CD4-positive, CD25-positive, alpha-beta regulatory T cell (primary cell): ENCODE results near the gene SERPING1. TPM values are rescaled to one million over a fixed set of nuclear protein-coding genes. Genes with fewer than 3 reads are reported as not detected.

ENCODE experiments used
- ATAC-seq, 2 donors: fragments of 150-1000 bp; cut with Tn5 transposase; one replicate each; pipeline ENCODE4 v1.10.0; 2021; ENCODE audit warnings: low read depth in 2 of 2, moderate number of reproducible peaks in 2 of 2, moderate library complexity in 1 of 2
- DNase-seq, 3 donors: peaks; one replicate each; pipeline versions ENCODE4 v3.0.0 to v3.0.0-alpha.2; 2012 to 2022; ENCODE audit warnings: mixed read lengths in 1 of 3
- H3K27ac ChIP-seq: one replicate; pipeline ENCODE4 v1.7.0; 2013; ENCODE audit warnings: mild to moderate bottlenecking, low read length; ENCODE audit not compliant: insufficient read depth, poor library complexity, severe bottlenecking
- H3K27me3 ChIP-seq: one replicate; pipeline ENCODE4 v1.7.0; 2013; ENCODE audit warnings: low read length; ENCODE audit not compliant: control insufficient read depth, insufficient read depth
- H3K36me3 ChIP-seq: one replicate; pipeline ENCODE4 v1.7.0; 2013; ENCODE audit warnings: mild to moderate bottlenecking, low read length, moderate library complexity; ENCODE audit not compliant: control insufficient read depth, insufficient read depth
- H3K4me1 ChIP-seq: 2 replicates; pipeline ENCODE4 v1.7.0; 2013; ENCODE audit warnings: mild to moderate bottlenecking, low read length; ENCODE audit not compliant: insufficient read depth, control insufficient read depth, poor library complexity, severe bottlenecking
- H3K4me3 ChIP-seq: one replicate; pipeline ENCODE4 v1.7.0; 2013; ENCODE audit warnings: low read depth, mild to moderate bottlenecking, low read length, moderate library complexity
- H3K9me3 ChIP-seq, 2 experiments: 1 replicate in 1 of 2; 2 replicates in 1 of 2; pipeline ENCODE4 v1.7.0; 2013; ENCODE audit warnings: low read length in 2 of 2, mild to moderate bottlenecking in 1 of 2, moderate library complexity in 1 of 2; ENCODE audit not compliant: control insufficient read depth in 2 of 2
- H3K27ac Mint-ChIP-seq, 3 donors: one replicate each; pipeline ENCODE4 v1.8.0; 2020 to 2022; ENCODE audit warnings: mild to moderate bottlenecking in 3 of 3, mixed read lengths in 3 of 3, moderate library complexity in 2 of 3
- H3K27me3 Mint-ChIP-seq: one replicate; pipeline ENCODE4 v1.8.0; 2022; ENCODE audit warnings: mild to moderate bottlenecking, mixed read lengths
- H3K36me3 Mint-ChIP-seq: one replicate; pipeline ENCODE4 v1.8.0; 2020; ENCODE audit warnings: mixed read lengths
- H3K4me1 Mint-ChIP-seq, 4 donors: one replicate each; pipeline ENCODE4 v1.8.0; 2020 to 2022; ENCODE audit warnings: mixed read lengths in 4 of 4, mild to moderate bottlenecking in 1 of 4
- H3K4me3 Mint-ChIP-seq, 4 donors: one replicate each; pipeline ENCODE4 v1.8.0; 2020 to 2022; ENCODE audit warnings: mild to moderate bottlenecking in 4 of 4, mixed read lengths in 4 of 4, moderate library complexity in 3 of 4
- H3K9me3 Mint-ChIP-seq, 7 donors: one replicate each; pipeline ENCODE4 v1.8.0; 2020 to 2022; ENCODE audit warnings: mixed read lengths in 7 of 7, mild to moderate bottlenecking in 3 of 7, moderate library complexity in 2 of 7
- polyA plus RNA-seq, 4 donors: library from polyadenylated mRNA; unstranded; fragments of 300-500 nt; fragmentation: Illumina TruSeq; gene quantifications; one replicate each; pipeline ENCODE4 v1.2.3, GENCODE V29; 2021
- total RNA-seq: library from RNA; stranded (reverse); gene quantifications from one replicate; pipeline ENCODE4 v1.2.3, GENCODE V29; 2022

SERPING1 gene
- total and polyA plus RNA-seq, 5 donors from 2014 or later = 1.1 TPM; not detected in 4

DNA sequence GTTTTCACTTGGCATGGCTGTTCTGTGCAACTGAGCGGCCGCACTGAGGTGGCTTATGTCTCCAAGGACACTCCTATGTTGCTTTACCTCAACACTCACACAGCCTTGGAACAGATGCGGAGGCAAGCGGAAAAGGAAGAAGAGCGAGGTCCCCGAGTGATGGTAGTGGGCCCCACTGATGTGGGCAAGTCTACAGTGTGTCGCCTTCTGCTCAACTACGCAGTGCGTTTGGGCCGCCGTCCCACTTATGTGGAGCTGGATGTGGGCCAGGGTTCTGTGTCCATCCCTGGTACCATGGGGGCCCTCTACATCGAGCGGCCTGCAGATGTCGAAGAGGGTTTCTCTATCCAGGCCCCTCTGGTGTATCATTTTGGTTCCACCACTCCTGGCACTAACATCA, 62.2 kb downstream of the SERPING1 start:
- peak overlapping the region; percentile 27 to 93 (median 42) for H3K4me3 Mint-ChIP-seq
- no peak overlapping the region for H3K27ac ChIP-seq
- H3K27ac Mint-ChIP-seq = no peak overlapping the region
- H3K9me3 Mint-ChIP-seq = no peaks in the 10 kb centered on the region
- peaks cover 5% of the 10 kb centered on the region for H3K27me3 Mint-ChIP-seq
- H3K36me3 Mint-ChIP-seq = peaks cover 29% of the 10 kb centered on the region
- no peaks in the 10 kb centered on the region for H3K27me3 ChIP-seq
- peaks cover 22% of the 10 kb centered on the region for H3K4me1 ChIP-seq
- no peak for ATAC-seq
- peaks cover 5 to 47% (median 25%) of the 10 kb centered on the region in 4 donors for H3K4me1 Mint-ChIP-seq
- H3K36me3 ChIP-seq = peaks cover 34% of the 10 kb centered on the region
- no peak for DNase-seq
- H3K9me3 ChIP-seq = no peaks in the 10 kb centered on the region
- H3K4me3 ChIP-seq = no peak overlapping the region

DNA sequence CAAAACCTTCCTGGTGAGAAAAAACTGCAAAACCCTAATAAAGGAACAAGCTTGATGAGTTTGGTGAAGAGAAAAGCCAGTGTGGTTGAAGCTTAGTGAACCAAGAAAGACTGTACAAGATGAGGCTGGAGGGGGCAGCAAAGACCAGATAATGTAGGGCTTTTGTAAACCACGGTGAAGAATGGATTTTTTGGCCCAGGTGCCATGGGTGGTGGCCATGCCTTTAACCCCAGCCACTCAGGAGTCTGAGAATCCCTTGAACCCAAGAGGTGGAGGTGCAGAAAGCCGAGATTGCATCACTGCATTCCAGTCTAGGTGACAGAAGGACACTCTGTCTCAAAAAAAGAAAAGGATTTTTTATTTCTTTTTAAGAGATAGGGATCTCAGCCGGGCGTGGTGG, 65.4 kb downstream of the SERPING1 start:
- H3K27me3 Mint-ChIP-seq = peaks cover 10% of the 10 kb centered on the region
- peaks cover 29% of the 10 kb centered on the region for H3K36me3 Mint-ChIP-seq
- Histone ChIP-seq H3K9me3 (no peaks in the 10 kb centered on the region), H3K36me3 (peaks cover 34% of the 10 kb centered on the region), H3K27ac (no peak overlapping the region), H3K4me1 (peaks cover 22% of the 10 kb centered on the region), H3K27me3 (no peaks in the 10 kb centered on the region), H3K4me3 (no peak overlapping the region)
- peak in 1 of 3 donors; percentile 50 for DNase-seq
- ATAC-seq = no peak
- H3K4me3 Mint-ChIP-seq = peak overlapping the region in 1 of 4 donors; percentile 60
- H3K27ac Mint-ChIP-seq = no peak overlapping the region
- no peaks in the 10 kb centered on the region for H3K9me3 Mint-ChIP-seq
- peaks cover 5 to 50% (median 25%) of the 10 kb centered on the region in 4 donors for H3K4me1 Mint-ChIP-seq

DNA sequence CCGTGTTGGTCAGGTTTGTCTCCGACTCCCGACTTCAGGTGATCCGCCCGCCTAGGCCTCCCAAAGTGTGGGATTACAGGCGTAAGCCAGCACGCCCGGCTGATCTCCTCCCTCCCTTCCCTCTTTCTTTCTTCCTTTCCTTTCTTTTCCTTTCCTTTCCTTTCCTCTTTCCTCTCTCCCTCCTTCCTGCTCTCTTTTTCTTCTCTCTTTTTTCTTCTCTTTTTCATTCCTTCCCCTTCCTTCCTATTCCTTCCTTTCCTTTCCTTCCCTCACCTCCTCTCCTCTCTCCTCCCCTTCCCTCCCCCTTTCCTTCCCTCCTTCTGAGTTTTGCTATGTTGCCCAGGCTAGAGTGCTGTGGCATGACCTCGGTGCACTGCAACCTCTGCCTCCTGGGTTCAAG, 66.5 kb downstream of the SERPING1 start:
- no peaks in the 10 kb centered on the region for H3K9me3 ChIP-seq
- no peaks in the 10 kb centered on the region for H3K27me3 ChIP-seq
- peaks cover 34% of the 10 kb centered on the region for H3K36me3 ChIP-seq
- peaks cover 5 to 43% (median 24%) of the 10 kb centered on the region in 4 donors for H3K4me1 Mint-ChIP-seq
- ATAC-seq (no peak), DNase-seq (no peak)
- peaks cover 11% of the 10 kb centered on the region for H3K27me3 Mint-ChIP-seq
- no peak overlapping the region for H3K27ac ChIP-seq
- no peak overlapping the region for H3K27ac Mint-ChIP-seq
- peaks cover 0 to 2% (median 0%) of the 10 kb centered on the region in 7 donors for H3K9me3 Mint-ChIP-seq
- no peak overlapping the region for H3K4me3 ChIP-seq
- peaks cover 26% of the 10 kb centered on the region for H3K36me3 Mint-ChIP-seq
- peaks cover 17% of the 10 kb centered on the region for H3K4me1 ChIP-seq
- peak overlapping the region in 1 of 4 donors; percentile 84 for H3K4me3 Mint-ChIP-seq

Other genes starting within 250 kb of the SERPING1 start
- not detected for gene PRG3, start 216.5 kb upstream of the SERPING1 start, total RNA-seq
- gene PRG3, start 216.5 kb upstream of the SERPING1 start, polyA plus RNA-seq = not detected
- not detected for gene PRG2, start 207.0 kb upstream of the SERPING1 start, total RNA-seq
- gene PRG2, start 207.0 kb upstream of the SERPING1 start, polyA plus RNA-seq = under 1 TPM in 1 of 4 donors, not detected in 3; 0.13 TPM
- 19.1 TPM for gene SLC43A3, start 170.6 kb upstream of the SERPING1 start, total RNA-seq
- 10 to 100 TPM; 21.6 to 36.9 (median 27.3) TPM for gene SLC43A3, start 170.6 kb upstream of the SERPING1 start, polyA plus RNA-seq
- gene RTN4RL2, start 137.2 kb upstream of the SERPING1 start, total RNA-seq = not detected
- under 1 TPM in 1 of 4 donors, not detected in 3; 0.11 TPM for gene RTN4RL2, start 137.2 kb upstream of the SERPING1 start, polyA plus RNA-seq
- gene SLC43A1, start 82.0 kb upstream of the SERPING1 start, total RNA-seq = 12.8 TPM
- gene SLC43A1, start 82.0 kb upstream of the SERPING1 start, polyA plus RNA-seq = 10 to 100 TPM; 22.9 to 29.9 (median 26.2) TPM
- gene TIMM10, start 66.9 kb upstream of the SERPING1 start, total RNA-seq = 21.2 TPM
- 10 to 100 TPM; 52.1 to 84.7 (median 65.7) TPM for gene TIMM10, start 66.9 kb upstream of the SERPING1 start, polyA plus RNA-seq
- gene SMTNL1, start 60.1 kb upstream of the SERPING1 start, total RNA-seq = not detected
- gene SMTNL1, start 60.1 kb upstream of the SERPING1 start, polyA plus RNA-seq = under 1 TPM in 2 of 4 donors, not detected in 2; 0.21 to 0.36 TPM
- gene UBE2L6, start 30.0 kb upstream of the SERPING1 start, total RNA-seq = 103 TPM
- 100 to 1,000 TPM; 277 to 406 (median 320) TPM for gene UBE2L6, start 30.0 kb upstream of the SERPING1 start, polyA plus RNA-seq
- 0.99 TPM for gene YPEL4, start 52.2 kb downstream of the SERPING1 start, total RNA-seq
- gene YPEL4, start 52.2 kb downstream of the SERPING1 start, polyA plus RNA-seq = under 1 TPM in 2 of 4 donors, not detected in 2; 0.13 to 0.41 TPM
- gene CLP1, start 60.1 kb downstream of the SERPING1 start, total RNA-seq = 18.2 TPM
- gene CLP1, start 60.1 kb downstream of the SERPING1 start, polyA plus RNA-seq = 10 to 100 TPM; 12.6 to 16.9 (median 13.6) TPM
- gene ZDHHC5, start 70.4 kb downstream of the SERPING1 start, total RNA-seq = 49.8 TPM
- 10 to 100 TPM; 32.1 to 38.0 (median 33.9) TPM for gene ZDHHC5, start 70.4 kb downstream of the SERPING1 start, polyA plus RNA-seq
- 13.7 TPM for gene MED19, start 114.5 kb downstream of the SERPING1 start, total RNA-seq
- gene MED19, start 114.5 kb downstream of the SERPING1 start, polyA plus RNA-seq = 10 to 100 TPM; 15.3 to 22.6 (median 20.8) TPM
- gene TMX2, start 114.9 kb downstream of the SERPING1 start, total RNA-seq = 33.3 TPM
- 10 to 100 TPM; 63.2 to 92.4 (median 72.8) TPM for gene TMX2, start 114.9 kb downstream of the SERPING1 start, polyA plus RNA-seq
- 68.6 TPM for gene SELENOH, start 143.8 kb downstream of the SERPING1 start, total RNA-seq
- 100 to 1,000 TPM; 205 to 248 (median 214) TPM for gene SELENOH, start 143.8 kb downstream of the SERPING1 start, polyA plus RNA-seq
- not detected for gene BTBD18, start 154.1 kb downstream of the SERPING1 start, total RNA-seq
- gene BTBD18, start 154.1 kb downstream of the SERPING1 start, polyA plus RNA-seq = under 1 TPM; 0.20 to 0.61 (median 0.52) TPM
- 19.4 TPM for gene CTNND1, start 164.1 kb downstream of the SERPING1 start, total RNA-seq
- 1 to 10 TPM in 3 of 4 donors, under 1 TPM in 1; 0.53 to 4.4 (median 2.0) TPM for gene CTNND1, start 164.1 kb downstream of the SERPING1 start, polyA plus RNA-seq